GM21447 (cell line): ENCODE measurements around the gene UBALD2.
"Not testable (repeated sequence)": the region's sequence is repeated elsewhere in the genome, so short reads cannot be mapped to it uniquely, and the experiment has no call there.

Experiments
- ATAC-seq: cut with Tn5 transposase; IDR thresholded peaks from one replicate; pipeline ENCODE4 v1.9.1; 2021; ENCODE audit not compliant: unreplicated experiment

The UBALD2 gene

DNA sequence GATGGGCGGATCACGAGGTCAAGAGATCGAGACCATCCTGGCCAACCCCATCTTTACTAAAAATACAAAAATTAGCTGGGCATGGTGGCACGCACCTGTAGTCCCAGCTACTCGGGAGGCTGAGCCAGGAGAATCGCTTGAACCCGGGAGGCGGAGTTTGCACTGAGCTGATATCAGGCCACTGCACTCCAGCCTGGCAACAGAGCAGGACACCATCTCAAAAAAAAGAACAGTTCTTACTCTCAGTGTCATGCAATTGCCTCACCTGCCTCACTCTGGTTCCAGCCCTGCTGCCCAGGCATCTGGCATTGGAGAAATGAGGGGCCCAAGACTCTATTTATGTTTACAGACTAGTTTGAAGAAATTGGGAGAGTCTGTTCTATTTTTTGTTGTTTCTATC is 20.4 kb upstream of the UBALD2 start:
- not testable (repeated sequence) for ATAC-seq

DNA sequence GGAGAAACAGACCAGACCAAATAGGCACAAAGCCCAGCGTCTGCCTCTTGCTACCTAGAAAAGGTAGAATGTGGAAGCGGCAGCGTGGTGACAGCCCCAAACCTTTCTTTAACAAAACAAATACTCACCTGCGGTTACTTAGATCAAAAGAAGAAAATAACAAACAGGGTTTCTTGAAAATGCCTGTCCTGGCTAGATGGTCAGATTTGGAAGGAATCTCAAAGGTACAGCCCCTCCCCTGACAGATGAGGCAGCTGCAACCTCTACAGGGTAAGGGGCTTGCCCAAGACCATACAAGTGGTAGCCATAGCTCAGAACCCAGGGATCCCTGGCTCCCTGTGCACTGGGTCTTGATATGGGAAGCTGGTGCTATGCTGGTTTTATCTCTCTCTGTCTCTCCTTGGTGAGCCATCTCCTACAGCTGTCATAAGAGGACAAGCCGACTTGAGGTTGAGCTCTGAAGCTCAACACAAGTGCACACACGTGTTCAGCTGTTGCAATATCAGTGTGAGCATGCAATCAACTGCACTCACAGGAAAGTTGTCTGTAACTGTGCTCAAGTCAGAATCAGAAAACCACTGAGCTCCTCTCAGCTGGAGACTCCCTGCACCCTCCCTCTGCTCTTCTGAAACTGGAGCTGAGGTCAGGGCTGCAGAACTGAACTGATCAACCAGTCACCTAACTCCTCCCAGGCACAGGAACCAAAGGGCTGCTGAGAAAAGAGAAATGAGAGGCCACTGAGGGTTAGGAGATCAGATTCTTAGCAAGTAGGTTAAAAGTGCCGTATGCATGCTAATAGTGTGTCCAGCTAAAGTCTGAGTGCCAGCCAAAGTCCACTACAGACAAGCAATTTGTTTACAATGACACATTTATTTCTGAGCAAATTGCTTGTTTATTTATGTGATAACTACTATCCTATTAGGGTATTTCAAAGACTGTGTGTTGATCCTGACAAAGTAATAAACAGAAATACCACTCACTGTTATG is 18.8 kb upstream of the UBALD2 start:
- ATAC-seq, result peak; percentile 97

DNA sequence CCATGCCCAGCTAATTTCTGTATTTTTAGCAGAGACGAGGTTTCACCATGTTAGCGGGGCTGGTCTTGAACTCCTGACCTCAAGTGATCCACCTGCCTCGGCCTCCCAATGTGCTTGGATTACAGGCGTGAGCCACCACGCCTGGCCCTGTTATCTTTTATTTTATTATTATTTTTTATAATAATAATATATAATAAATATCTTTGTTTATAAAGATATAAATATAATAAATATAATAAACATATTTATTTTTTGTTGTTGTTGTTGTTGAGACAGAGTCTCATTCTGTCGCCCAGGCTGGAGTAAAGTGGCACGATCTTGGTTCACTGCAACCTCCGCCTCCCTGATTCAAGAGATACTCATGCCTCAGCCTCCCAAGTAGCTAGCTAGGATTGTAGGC is 17.8 kb upstream of the UBALD2 start:
- ATAC-seq, result no peak

DNA sequence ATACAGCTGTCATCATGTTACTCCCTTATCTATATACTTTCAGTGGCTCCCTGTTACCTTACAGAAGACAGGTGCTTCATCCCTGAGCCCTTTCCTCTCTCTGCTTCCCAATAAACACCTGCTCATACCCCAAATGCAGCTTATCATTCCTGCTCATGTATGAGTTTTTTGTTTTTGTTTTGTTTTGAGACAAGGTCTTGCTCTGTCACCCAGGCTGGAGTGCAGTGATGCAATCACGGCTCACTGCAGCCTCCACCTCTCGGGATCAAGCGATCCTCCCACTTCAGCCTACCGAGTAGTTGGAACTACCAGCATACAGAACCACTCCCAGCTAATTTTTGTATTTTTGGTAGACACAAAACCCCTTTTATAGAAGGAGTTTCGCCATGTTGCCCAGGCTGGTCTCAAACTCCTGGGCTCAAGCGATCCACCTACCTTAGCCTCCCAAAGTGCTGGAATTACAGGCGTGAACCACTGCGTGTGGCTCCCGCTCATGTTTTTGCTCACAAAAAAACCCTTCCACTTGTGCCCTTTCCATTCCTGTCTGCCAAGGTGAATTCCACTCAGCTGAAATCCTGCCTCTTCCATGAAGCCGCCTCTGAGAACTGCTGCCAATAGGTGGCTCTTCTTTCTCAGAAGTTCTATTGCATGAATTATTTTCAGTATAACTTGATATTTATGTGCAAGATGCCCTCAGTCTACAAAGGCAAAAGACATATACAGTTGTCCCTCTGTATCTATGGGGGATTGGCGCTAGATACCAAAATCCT is 16.9 kb upstream of the UBALD2 start:
- no peak for ATAC-seq

DNA sequence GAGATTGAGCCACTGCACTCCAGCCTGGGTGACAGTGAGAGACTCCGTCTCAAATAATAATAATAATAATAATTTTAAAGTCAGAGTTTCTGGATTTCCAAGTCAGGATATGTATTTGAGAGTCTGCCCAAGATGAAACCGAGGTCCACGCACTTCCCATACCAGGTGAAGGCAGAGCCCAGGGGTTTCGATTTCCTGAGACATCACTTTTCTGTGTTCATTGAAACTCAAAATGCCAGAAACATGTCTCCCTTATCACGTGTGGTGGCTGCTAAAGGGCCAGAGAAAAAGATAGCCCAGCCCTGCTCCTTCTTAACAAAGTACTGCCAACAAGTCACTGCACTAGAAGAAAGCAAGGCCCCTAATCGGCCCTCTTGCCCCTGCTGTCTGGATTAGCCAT is 15.0 kb upstream of the UBALD2 start:
- ATAC-seq, result no peak

DNA sequence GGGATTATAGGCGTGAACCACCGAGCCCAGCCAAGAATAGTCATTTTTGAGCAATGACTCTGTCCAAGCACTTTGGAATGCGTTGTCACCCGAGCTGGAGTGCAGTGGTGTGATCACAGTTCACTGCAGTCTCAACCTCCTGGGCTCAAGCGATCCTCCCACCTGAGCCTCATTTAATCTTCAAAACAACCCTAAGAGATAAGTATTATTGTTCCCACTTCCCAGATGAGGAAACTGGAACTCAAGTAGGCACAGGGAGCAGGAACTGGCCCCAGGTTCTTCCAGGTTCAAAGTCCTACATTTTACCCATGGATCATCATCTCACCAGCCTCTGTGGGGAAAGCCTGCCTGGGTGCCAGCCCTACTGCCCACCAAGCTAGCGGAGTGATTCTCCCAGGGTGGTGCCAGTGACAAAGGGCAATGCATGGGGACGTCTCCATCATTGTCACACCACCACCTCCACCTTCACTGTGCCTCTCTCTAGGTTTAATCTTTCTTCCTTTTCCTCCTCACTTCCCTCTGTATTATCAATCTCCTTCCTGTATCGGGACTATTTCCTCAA is 13.6 kb upstream of the UBALD2 start:
- no peak for ATAC-seq

DNA sequence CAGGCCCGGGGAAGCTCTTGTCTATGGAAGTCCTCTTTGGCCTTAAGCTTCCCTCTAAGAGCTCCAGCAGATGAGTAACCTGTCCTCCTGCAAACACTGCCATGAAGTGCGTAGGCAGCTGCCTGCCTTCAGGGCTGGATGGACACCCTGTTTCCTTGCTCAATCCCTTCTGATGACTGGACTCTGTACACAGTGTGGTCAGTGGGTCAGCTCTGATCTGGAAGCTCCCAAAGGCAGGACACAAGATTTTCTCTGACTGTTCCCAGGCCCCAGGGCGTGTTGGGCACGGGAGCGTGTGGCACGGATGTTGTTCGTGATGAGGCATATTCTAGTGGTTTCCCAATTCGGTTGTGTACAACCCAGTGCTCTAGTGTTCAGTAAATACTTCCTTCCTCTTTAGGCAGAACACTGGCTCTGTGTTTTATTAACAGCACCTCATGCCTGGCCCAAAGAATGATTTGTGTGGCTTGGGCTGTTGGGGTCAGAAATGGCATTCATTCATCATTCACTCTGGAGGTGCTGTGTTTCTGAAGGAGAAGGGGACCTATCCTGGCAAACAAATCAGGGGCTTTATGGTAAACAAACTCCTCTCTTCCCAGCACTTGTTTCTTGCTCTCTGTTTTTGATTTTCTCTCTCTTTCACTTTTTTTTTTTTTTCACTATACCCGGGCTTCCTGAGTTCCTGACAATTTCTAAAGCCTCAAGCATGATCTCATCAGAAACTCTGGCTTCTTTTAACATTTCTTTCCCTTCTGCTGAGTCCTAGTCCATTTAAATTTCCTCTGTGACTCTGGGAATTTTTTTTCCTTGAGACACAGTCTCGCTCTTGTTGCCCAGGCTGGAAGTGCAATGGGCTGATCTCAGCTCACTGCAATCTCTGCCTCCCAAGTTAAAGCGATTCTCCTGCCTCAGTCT is 12.9 kb upstream of the UBALD2 start:
- peak; percentile 81 for ATAC-seq

DNA sequence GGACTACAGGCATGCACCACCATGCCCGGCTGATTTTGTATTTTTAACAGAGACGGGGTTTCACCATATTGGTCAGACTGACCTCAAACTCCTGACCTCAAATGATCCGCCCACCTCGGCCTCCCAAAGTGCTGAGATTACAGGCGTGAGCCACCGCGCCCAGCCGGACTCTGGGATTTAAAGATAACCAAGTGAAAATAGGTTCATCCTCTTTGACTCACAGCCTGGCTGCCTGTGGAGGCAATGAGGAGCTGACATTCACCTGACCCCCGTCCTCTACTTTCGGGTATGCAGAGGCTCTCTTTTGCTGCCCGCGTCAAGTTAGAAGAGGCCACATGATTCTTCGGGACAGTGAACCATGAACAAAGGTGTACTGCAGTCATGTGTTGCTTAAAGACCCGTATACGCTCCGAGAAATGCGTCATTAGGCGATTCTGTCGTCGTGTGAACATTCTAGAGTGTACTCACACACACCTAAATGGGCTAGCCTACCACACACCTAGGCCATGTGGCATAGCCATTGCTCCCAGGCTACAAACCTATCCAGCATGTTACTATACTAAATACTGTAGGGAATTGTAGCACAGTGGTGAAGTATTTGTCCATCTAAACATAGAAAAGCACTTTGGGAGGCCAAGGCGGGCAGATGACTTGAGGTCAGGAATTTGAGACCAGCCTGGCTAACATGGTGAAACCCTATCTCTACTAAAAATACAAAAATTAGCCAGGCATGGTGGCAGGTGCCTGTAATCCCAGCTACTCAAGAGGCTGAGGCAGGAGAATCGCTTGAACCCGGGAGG is 12.0 kb upstream of the UBALD2 start:
- ATAC-seq, result not testable (repeated sequence)

DNA sequence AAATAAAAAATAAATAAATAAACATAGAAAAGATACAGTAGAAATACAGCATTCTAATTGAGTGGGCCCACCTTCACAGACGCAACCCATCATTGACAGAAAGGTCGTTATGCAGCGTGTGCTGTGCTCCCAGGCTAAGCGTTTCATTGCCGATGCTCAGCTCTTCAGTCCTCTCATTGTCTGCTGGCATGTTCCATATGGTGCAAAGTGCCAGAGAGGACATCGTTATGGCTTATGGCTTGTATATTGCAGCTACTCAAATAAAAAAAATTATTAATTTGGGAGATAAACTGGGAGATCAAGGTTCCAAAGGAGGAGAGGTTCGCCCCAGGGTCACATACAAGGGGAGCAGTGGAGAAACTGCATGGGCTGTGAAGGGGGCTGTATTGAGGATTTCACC is 11.3 kb upstream of the UBALD2 start:
- ATAC-seq, result no peak

DNA sequence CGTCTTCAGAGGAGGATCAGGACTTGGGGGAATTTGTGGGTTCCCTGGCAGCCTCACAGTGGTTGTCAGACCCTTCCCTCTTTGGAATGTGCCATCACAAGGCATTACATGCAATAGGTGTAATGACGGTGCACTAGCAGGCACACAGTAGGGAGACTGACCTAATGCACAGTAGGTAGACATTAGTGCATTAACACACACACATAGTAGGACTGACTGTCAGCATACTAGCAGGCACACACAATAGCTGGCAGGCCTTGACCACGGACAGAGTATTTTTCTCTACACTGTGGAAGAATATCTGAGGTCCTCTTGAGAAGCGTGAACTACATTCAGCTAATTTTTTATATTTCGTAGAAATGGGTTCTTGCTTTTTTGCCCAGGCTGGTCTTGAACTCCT is 10.9 kb upstream of the UBALD2 start:
- ATAC-seq, result no peak

DNA sequence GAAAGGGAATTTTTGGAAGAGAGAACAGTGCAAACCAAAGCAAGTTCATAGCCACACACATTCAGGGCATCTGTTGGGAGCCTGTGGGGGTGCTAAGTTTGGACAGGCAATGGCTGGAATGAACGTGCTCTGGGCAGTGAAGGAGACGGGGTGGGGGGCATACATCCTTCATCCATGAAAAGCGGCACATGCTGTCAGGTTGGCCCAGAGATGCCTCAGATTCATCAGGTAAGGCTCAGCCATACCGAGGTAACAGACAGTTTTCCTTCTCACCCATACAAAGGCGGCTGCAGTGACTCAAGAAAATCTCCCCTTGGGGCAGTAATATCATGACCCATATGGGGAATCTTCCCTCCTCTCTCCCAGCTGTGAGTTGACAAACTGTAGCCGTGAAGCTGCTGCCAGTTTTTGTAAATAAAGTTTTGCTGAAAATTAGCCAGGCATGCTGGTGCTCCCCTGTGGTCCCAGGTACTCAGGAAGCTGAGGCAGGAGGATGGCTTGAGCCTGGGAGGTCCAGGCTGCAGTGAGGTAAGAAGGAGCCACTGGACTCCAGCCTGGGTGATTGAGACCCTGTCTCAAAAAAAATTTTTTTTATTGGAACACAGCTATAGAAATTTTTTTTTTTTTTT is 9.2 kb upstream of the UBALD2 start:
- ATAC-seq, result no peak

DNA sequence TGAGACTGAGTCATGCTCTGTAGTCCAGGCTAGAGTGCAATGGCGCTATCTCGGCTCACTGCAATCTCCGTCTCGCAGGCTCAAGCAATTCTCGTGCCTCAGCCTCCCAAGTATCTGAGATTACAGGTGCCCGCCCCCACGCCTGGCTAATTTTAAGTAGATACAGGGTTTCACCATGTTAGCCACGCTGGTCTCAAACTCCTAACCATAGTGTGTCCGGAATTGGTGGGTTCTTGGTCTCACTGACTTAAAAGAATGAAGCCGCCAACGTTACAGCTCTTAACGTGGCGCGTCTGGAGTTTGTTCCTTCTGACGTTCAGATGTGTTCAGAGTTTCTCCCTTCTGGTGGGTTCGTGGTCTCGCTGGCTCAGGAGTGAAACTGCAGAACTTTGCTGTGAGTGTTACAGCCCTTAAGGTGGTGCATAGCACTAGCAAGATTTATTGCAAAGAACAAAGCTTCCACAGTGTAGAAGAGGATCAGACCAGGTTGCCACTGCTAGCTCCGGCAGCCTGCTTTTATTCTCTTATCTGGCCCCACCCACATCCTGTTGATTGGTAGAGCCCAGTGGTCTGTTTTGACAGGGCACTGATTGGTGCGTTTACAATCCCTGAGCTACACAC is 8.6 kb upstream of the UBALD2 start:
- ATAC-seq, result not testable (repeated sequence)

DNA sequence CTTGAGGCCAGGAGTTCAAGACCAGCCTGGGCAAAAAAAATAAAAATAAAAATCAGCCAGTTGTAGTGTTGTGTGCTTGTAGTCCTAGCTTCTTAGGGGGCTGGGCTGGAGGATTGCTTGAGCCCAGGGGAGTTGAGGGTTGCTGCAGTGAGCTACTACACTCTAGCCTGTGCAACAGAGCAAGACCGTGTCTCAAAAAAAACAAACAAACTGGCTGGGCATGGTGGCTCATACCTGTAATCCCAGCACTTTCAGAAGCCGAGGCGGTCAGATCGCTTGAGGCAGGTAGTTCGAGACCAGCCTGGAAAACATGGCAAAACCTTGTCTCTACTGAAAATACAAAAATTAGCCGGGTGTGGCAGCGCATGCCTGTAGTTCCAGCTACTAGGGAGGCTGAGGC is 4.9 kb upstream of the UBALD2 start:
- no peak for ATAC-seq

DNA sequence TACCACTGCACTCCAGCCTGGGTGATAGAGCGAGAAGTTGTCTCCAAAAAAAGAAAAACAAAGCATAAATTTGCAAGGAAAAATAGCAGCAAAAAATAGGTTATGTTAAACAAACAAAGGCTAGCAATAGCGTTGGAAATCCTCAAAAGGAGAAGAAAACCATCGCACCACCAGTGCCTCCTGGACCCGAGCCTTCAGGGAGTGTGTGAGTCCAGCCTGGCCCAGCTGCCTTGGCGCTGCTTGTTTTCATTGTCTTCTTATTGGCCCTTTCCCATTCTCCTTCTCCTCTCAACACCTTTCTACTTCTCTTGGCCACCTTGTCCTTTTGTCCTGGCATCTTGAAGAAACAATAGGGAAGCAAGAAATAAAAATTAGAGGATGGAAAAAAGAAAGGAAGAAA is 4.5 kb upstream of the UBALD2 start:
- ATAC-seq, result no peak

DNA sequence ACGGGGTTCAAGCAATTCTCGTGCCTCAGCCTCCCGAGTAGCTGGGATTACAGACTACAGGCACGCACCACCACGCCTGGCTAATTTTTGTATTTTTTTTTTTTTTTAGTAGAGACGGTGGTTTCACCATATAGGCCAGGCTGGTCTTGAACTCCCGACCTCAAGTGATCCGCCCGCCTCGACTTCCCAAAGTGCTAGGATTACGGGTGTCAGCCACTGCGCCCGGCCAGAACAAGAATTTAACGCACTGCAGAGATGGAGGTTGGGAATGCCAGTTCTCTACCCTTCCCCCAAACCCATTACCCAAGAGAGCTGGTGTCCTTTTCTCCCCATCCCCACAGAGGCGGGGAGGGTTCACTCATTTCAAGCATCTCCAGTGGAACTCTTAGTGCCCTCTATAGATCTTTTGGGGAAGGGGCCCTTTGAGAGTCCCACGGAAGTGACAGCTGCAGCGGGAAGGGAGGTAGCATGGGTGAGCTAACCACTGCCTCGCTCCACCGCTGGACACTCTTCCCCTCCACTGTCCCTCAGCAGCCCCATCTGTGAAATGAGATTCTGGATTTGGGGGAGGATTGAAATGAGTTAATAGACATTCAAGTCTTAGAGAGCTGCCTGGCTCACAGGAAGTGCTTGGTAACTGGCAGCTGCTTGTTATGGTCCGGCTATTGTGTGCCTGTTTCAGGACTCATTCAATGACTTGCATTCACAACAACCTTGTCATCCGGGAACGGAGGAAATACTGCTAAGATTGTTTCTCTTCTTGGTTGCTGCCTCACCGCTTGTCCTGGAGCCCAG is 3.5 kb upstream of the UBALD2 start:
- no peak for ATAC-seq

DNA sequence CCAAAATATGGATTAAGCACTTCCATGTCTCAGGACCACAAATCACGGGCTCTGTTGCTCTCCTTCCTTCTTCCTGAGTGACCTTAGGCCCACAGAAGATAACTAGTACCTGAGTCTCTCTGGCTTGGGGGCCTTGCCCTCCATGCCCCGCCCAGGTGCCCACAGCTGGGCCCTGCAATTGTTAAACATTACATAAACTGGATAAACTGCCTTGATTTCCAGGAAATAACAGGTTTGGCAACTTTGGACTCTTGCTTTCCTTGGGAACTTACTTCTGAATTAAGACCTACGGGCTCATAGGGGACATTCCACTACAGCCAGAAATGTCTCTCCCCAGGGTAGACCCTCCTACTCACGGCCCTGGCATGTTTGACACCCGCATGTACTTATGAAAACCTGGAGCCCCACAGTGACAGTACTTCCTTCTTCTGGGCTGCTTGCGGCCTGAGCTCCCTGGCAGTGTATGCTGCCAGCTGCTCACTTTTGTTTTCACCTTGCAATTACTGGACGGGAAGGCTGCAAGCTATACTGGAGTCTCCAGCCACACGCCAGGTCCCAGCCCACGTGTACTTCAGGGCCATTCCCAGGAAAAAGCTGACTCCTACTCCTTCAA is 2.3 kb upstream of the UBALD2 start:
- no peak for ATAC-seq

DNA sequence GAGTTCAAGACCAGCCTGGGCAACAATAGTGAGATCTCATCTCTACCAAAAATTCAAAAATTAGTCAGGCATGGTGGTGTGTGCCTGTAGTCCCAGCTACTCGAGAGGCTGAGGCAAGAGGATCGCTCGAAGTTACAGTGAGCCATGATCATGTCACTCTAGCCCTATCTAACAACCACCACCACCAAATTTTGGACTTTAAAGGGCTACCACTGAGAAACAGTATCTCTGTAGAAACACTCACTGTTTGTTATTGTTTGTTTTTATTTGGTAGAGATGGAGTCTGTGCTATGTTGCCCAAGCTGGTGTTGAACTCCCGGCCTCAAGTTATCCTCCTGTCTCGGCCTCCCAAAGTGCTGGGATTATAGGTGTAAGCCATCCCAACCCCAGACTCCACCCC is 1.3 kb upstream of the UBALD2 start:
- ATAC-seq, result no peak

DNA sequence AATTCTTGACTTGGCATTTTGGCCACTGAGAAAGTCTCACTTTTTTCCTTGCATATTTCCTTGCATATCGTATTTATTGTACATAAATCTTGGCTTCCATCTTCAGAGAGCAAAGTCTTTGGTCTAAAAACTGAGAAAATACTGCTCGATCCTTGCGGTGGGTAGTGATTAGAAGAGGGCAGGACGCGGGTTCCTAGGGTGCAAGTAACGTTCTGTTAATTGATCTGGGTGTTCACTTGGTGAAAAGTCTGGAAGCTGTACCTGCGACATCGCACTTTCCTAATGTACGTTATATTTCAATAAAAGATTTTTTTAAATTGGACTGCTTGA is 758 bp upstream of the UBALD2 start:
- ATAC-seq, result peak; percentile 0
